Adrenal gland (tissue), 12 donors: ENCODE measurements around the gene MAGOH. TPM values are rescaled to one million over a fixed set of nuclear protein-coding genes. Genes with fewer than 3 reads are reported as not detected.

Experiments
- DNase-seq, 7 donors: peaks; one replicate each; pipeline ENCODE4 v3.0.0-alpha.2; 2019 to 2020
- H3K27ac ChIP-seq, 5 donors: fragments of 200-600 bp; sonication (generic) in 4 of 5; 1 replicate in 3 of 5; 2 replicates in 2 of 5; pipeline versions ENCODE4 v1.5.1 to v1.8.0; 2016 to 2020; ENCODE audit warnings: mild to moderate bottlenecking in 1 of 5
- H3K27me3 ChIP-seq: fragments of 200-600 bp; 2 replicates; pipeline ENCODE4 v1.8.0; 2021
- H3K36me3 ChIP-seq, 2 donors: fragments of 200-600 bp; replicated peaks in 1 of 2; 1 replicate in 1 of 2; 2 replicates in 1 of 2; pipeline versions ENCODE4 v1.5.1 to v1.8.0; 2018 to 2022
- H3K4me1 ChIP-seq, 2 donors: fragments of 200-600 bp; replicated peaks in 1 of 2; 1 replicate in 1 of 2; 2 replicates in 1 of 2; pipeline versions ENCODE4 v1.5.1 to v1.8.0; 2018 to 2021
- H3K4me3 ChIP-seq, 4 donors: fragments of 200-600 bp; sonication (generic) in 3 of 4; one replicate each; pipeline ENCODE4 v1.5.1; 2016 to 2018
- H3K9me3 ChIP-seq, 3 donors: fragments of 200-600 bp; sonication (generic) in 1 of 3; replicated peaks in 1 of 3; 1 replicate in 2 of 3; 2 replicates in 1 of 3; pipeline versions ENCODE4 v1.5.1 to v1.8.0; 2016 to 2021
- CTCF ChIP-seq, 6 experiments: fragments of 450-650 bp in 4 of 6; fragments of 200-600 bp in 2 of 6; sonication (generic) in 1 of 6; IDR thresholded peaks; 1 replicate in 5 of 6; 2 replicates in 1 of 6; pipeline versions ENCODE4 v1.5.1 to v1.8.0; 2016 to 2021; ENCODE audit warnings: antibody characterized with exemption in 6 of 6, mild to moderate bottlenecking in 2 of 6, moderate library complexity in 1 of 6
- POLR2A ChIP-seq, 2 donors: fragments of 450-650 bp; IDR thresholded peaks; one replicate each; pipeline ENCODE4 v1.6.1; 2017; ENCODE audit warnings: antibody characterized with exemption in 2 of 2, mild to moderate bottlenecking in 2 of 2, moderate library complexity in 1 of 2
- WGBS, 4 donors: extraction: QIAGEN DNeasy Blood & Tissue Kit in 2 of 4; methylation state at CpG; one replicate each; pipeline versions ENCODE4 v1.1.5 to v1.1.7; 2013 to 2017; 5-methylcytosine and 5-hydroxymethylcytosine counted together
- intact Hi-C, 2 donors: fragments of 100-400 bp; cut with DNase I; formaldehyde crosslinking; loops; one replicate each; pipeline versions ENCODE4 v1.14.1 to v1.15.0; 2022 to 2023
- polyA plus RNA-seq, 3 donors: library from polyadenylated mRNA; stranded (reverse); fragments of 200-250 nt in 2 of 3; fragments of 350-450 nt in 1 of 3; fragmentation: Illumina TruSeq in 1 of 3; extraction: RNeasy Lipid Tissue Mini Kit (QIAGEN cat#74804) in 1 of 3; gene quantifications; one replicate each; pipeline ENCODE4 v1.2.3, GENCODE V29; 2013 to 2014
- total RNA-seq, 9 donors: library from RNA; depleted of rRNA in 4 of 9; stranded (reverse); fragments of >200 nt in 4 of 9; fragments of 120-200 nt in 1 of 9; fragmentation: NEBNext Ultra II Directional in 1 of 9; extraction: Animal tissue kit (Norgen Biotek cat#: 25700) in 1 of 9; gene quantifications; one replicate each; pipeline versions ENCODE4 v1.1.0 to v1.2.4, GENCODE V29; 2013 to 2023
- donor health status: healthy with polysubstance abuse.
- donor health status: Bipolar disorder and iron deficiency.
- donor health status: DM: yes; HTN: yes; CAD: no.
- donor health status: DM: no; HTN: no; CAD: no.
- donor health status: DM: no; HTN: no; CAD: no.
- donor health status: DM: yes; HTN: yes; CAD: no.

MAGOH gene
- total and polyA plus RNA-seq, 12 donors = 14.5 to 119 (median 33.3) TPM

GRCh38 chr1:53241828-53242227 is 3.5 kb upstream of the MAGOH start:
- 80 to 89% (median 84%) methylated on average over 2 of the region's 2 CpGs for WGBS, 4 donors
- H3K27me3 ChIP-seq = no peaks in the 10 kb centered on the region
- no peaks in the 10 kb centered on the region for H3K36me3 ChIP-seq
- H3K27ac ChIP-seq = no peak overlapping the region
- peaks cover 14 to 17% of the 10 kb centered on the region in 2 donors for H3K4me1 ChIP-seq
- no peak for DNase-seq
- no peak overlapping the region for H3K4me3 ChIP-seq
- no peaks in the 10 kb centered on the region for H3K9me3 ChIP-seq
- intact Hi-C loops = no loop called here
- no peak for TF ChIP-seq CTCF (IDR thresholded peaks at IDR 0.05)
- TF ChIP-seq POLR2A (IDR thresholded peaks at IDR 0.05) = no peak

GRCh38 chr1:53237638-53238037 is 680 bp downstream of the MAGOH start:
- peaks cover 15 to 27% of the 10 kb centered on the region in 2 donors for H3K4me1 ChIP-seq
- 26 to 34% (median 29%) methylated on average over 8 of the region's 8 CpGs for WGBS, 4 donors
- intact Hi-C loops = no loop called here
- no peaks in the 10 kb centered on the region for H3K9me3 ChIP-seq
- TF ChIP-seq POLR2A (IDR thresholded peaks at IDR 0.05) (no peak), CTCF (IDR thresholded peaks at IDR 0.05) (no peak)
- peak overlapping the region; percentile 57 to 80 (median 74) for H3K4me3 ChIP-seq
- H3K27me3 ChIP-seq = no peaks in the 10 kb centered on the region
- peaks cover 0 to 35% of the 10 kb centered on the region in 2 donors for H3K36me3 ChIP-seq
- peak overlapping the region in 2 of 5 donors; percentile 68 to 86 for H3K27ac ChIP-seq
- no peak for DNase-seq

- no peaks in the 10 kb centered on the region for H3K27me3 ChIP-seq
- peaks cover 0 to 8% of the 10 kb centered on the region in 2 donors for H3K36me3 ChIP-seq
- intact Hi-C loops = no loop called here
- no peak for TF ChIP-seq CTCF (IDR thresholded peaks at IDR 0.05)
- no peak for TF ChIP-seq POLR2A (IDR thresholded peaks at IDR 0.05)
- peak overlapping the region; percentile 68 to 85 (median 76) for H3K4me3 ChIP-seq
- peak overlapping the region; percentile 92 to 97 (median 95) for H3K27ac ChIP-seq
- peak in 1 of 7 donors; percentile 36 for DNase-seq
- no peaks in the 10 kb centered on the region for H3K9me3 ChIP-seq
- H3K4me1 ChIP-seq = peaks cover 0 to 13% of the 10 kb centered on the region in 2 donors
- 43 to 51% (median 49%) methylated on average over 3 of the region's 3 CpGs for WGBS, 4 donors
These were observed 17.4 kb downstream of the MAGOH start for GRCh38 chr1:53220962-53221286.

GRCh38 chr1:53220171-53220961 is 18.0 kb downstream of the MAGOH start, which contains the start of gene CZIB:
CZIB (minus strand) TSS chr1:53220634; CDS start chr1:53220575, 59 bp downstream.
- peak; percentile 93 to 97 (median 95) for DNase-seq
- Histone ChIP-seq H3K4me1 (peaks cover 0 to 13% of the 10 kb centered on the region in 2 donors), H3K9me3 (no peaks in the 10 kb centered on the region), H3K4me3 (peak within 1 kb of the TSS; percentile 68 to 85 (median 76)), H3K27ac (peak within 1 kb of the TSS; percentile 92 to 97 (median 95)), H3K36me3 (peaks cover 0 to 6% of the 10 kb centered on the region in 2 donors), H3K27me3 (no peaks in the 10 kb centered on the region)
- intact Hi-C loops = no loop called here
- TF ChIP-seq POLR2A (IDR thresholded peaks at IDR 0.05) = peak; percentile 88
- peak in 1 of 6 experiments; percentile 3 for TF ChIP-seq CTCF (IDR thresholded peaks at IDR 0.05)
- 0 to 1% (median 0%) methylated on average over 20 to 61 of the region's 61 CpGs for WGBS, 4 donors
